ENCODE measurements around the gene N4BP2L1. TPM values are rescaled to one million over a fixed set of nuclear protein-coding genes. Genes with fewer than 3 reads are reported as not detected.

The N4BP2L1 gene
- total RNA-seq, 2 donors from 2014 or later = 4.0 to 10.3 TPM

DNA sequence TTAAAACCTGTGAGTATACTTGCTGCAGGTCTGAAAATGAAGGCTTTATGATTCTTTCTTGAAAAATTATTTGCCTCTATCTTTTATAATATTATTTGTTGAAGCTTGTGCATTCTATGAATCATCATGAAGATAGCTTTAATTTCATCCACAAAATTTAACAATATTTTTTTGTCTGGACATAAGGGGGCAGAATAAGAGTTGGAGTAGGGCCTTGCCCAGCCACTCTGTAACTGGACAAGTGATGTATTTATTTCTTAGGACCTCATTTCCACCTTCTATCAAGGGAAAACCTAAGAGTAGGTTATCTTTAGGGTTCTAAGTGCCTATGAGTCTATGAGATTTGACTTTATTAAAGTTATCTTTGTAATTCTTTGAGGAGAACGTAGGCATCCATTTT, 49.9 kb downstream of the N4BP2L1 start:
- Histone ChIP-seq H3K4me3 (ENCODE audit: low read length) (no peak overlapping the region), H3K27me3 (ENCODE audit: control insufficient read depth, insufficient read depth, low read length, poor library complexity, severe bottlenecking) (no peaks in the 10 kb centered on the region), H3K9ac (ENCODE audit: extremely low read depth, low read length, poor library complexity, severe bottlenecking) (no peak overlapping the region), H3K9me3 (ENCODE audit: control insufficient read depth, low read length) (peaks cover 12% of the 10 kb centered on the region), H3K36me3 (ENCODE audit: control insufficient read depth, insufficient read depth, low read length) (peaks cover 33% of the 10 kb centered on the region), H3K4me1 (ENCODE audit: control insufficient read depth, insufficient read depth, low read length) (no peaks in the 10 kb centered on the region), H3K27ac (ENCODE audit: low read depth, low read length) (no peak overlapping the region)
- H3K27me3 Mint-ChIP-seq (ENCODE audit: insufficient read depth) = no peaks in the 10 kb centered on the region
- WGBS, 2 experiments (ENCODE audit: insufficient coverage in 1 of 2, insufficient read length in 1 of 2) = 89 to 100% methylated on average over 1 of the region's 1 CpG
- H3K4me3 Mint-ChIP-seq = no peak overlapping the region
- H3K4me1 Mint-ChIP-seq = no peaks in the 10 kb centered on the region
- DNase-seq = no peak
- TF ChIP-seq CTCF (conservative IDR thresholded peaks at IDR 0.05) = no peak
- H3K27ac Mint-ChIP-seq = no peak overlapping the region
- peaks cover 14% of the 10 kb centered on the region for H3K9me3 Mint-ChIP-seq
- H3K36me3 Mint-ChIP-seq (ENCODE audit: low read depth) = peaks cover 36% of the 10 kb centered on the region

DNA sequence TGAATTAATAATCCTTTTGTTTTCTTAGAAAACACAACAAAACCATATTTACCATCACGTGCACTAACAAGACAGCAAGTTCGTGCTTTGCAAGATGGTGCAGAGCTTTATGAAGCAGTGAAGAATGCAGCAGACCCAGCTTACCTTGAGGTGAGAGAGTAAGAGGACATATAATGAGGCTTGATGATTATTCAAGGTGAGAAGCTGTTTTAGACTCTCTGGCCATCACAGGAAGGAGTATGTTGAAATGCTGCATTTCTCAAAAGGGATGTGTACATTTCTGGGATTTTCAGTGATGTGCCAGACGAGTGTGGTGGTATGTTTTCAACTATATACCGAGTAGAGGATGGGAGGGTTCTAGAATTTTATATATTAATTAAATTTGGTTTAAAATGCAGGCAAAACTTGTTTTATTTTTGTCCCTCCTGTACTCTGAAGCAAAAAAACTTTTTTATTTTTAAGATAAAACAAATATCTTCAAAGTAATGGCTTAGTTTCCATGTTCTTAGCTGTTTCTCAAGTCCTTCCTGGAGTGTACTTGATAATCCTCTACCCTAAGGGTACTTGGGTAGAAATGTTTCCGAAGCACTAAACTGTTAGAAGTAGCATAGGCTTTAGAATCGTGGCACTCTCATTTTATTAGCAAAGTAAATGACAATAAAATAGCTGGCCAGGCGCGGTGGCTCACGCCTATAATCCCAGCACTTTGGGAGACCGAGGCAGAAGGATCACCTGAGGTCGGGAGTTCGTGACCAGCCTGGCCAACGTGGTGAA, 51.1 kb downstream of the N4BP2L1 start:
- 95 to 97% methylated on average over 10 to 13 of the region's 13 CpGs for WGBS, 2 experiments (ENCODE audit: insufficient coverage in 1 of 2, insufficient read length in 1 of 2)

GRCh38 chr13:32370805-32371204, 57.1 kb downstream of the N4BP2L1 start:
- Histone ChIP-seq H3K4me3 (ENCODE audit: low read length) (no peak overlapping the region), H3K4me1 (ENCODE audit: control insufficient read depth, insufficient read depth, low read length) (no peaks in the 10 kb centered on the region), H3K27ac (ENCODE audit: low read depth, low read length) (no peak overlapping the region), H3K27me3 (ENCODE audit: control insufficient read depth, insufficient read depth, low read length, poor library complexity, severe bottlenecking) (no peaks in the 10 kb centered on the region), H3K36me3 (ENCODE audit: control insufficient read depth, insufficient read depth, low read length) (peaks cover 15% of the 10 kb centered on the region), H3K9ac (ENCODE audit: extremely low read depth, low read length, poor library complexity, severe bottlenecking) (no peak overlapping the region), H3K9me3 (ENCODE audit: control insufficient read depth, low read length) (peaks cover 20% of the 10 kb centered on the region)
- Mint-ChIP-seq H3K27me3 (ENCODE audit: insufficient read depth) (no peaks in the 10 kb centered on the region), H3K27ac (no peak overlapping the region), H3K4me1 (no peaks in the 10 kb centered on the region), H3K9me3 (peaks cover 20% of the 10 kb centered on the region), H3K4me3 (no peak overlapping the region), H3K36me3 (ENCODE audit: low read depth) (peaks cover 47% of the 10 kb centered on the region)
- no peak for TF ChIP-seq CTCF (conservative IDR thresholded peaks at IDR 0.05)
- no peak for DNase-seq
- WGBS, 2 experiments (ENCODE audit: insufficient coverage in 1 of 2, insufficient read length in 1 of 2) = 91 to 100% methylated on average over 2 of the region's 2 CpGs

More for the DNA sequence above, 51.1 kb downstream of the N4BP2L1 start:
- DNase-seq = no peak
- H3K36me3 Mint-ChIP-seq (ENCODE audit: low read depth) = peaks cover 46% of the 10 kb centered on the region
- H3K4me1 ChIP-seq (ENCODE audit: control insufficient read depth, insufficient read depth, low read length) = no peaks in the 10 kb centered on the region
- H3K9me3 ChIP-seq (ENCODE audit: control insufficient read depth, low read length) = peaks cover 20% of the 10 kb centered on the region
- no peaks in the 10 kb centered on the region for H3K27me3 Mint-ChIP-seq (ENCODE audit: insufficient read depth)
- TF ChIP-seq CTCF (conservative IDR thresholded peaks at IDR 0.05) = no peak
- no peak overlapping the region for H3K27ac ChIP-seq (ENCODE audit: low read depth, low read length)
- H3K4me3 ChIP-seq (ENCODE audit: low read length) = no peak overlapping the region
- no peak overlapping the region for H3K27ac Mint-ChIP-seq
- no peaks in the 10 kb centered on the region for H3K27me3 ChIP-seq (ENCODE audit: control insufficient read depth, insufficient read depth, low read length, poor library complexity, severe bottlenecking)
- H3K9me3 Mint-ChIP-seq = peaks cover 20% of the 10 kb centered on the region
- H3K4me3 Mint-ChIP-seq = no peak overlapping the region
- H3K4me1 Mint-ChIP-seq = no peaks in the 10 kb centered on the region
- H3K9ac ChIP-seq (ENCODE audit: extremely low read depth, low read length, poor library complexity, severe bottlenecking) = no peak overlapping the region
- H3K36me3 ChIP-seq (ENCODE audit: control insufficient read depth, insufficient read depth, low read length) = peaks cover 29% of the 10 kb centered on the region

Measured in endodermal cell (in vitro differentiated cells).